Right lobe of liver (tissue), 4 donors: ENCODE results near the gene NDE1.

ENCODE experiments used
- POLR2A ChIP-seq: fragments of 450-650 bp; IDR thresholded peaks from one replicate; pipeline ENCODE4 v1.6.1; 2017; ENCODE audit warnings: antibody characterized with exemption, mild to moderate bottlenecking
- TF ChIP-seq, protein P1 (sequence below), 4 donors: fragments of 200-600 bp in 3 of 4; fragments of 450-650 bp in 1 of 4; IDR thresholded peaks; one replicate each; pipeline versions ENCODE4 v1.5.1 to v1.8.0; 2016 to 2022; ENCODE audit warnings: antibody characterized with exemption in 4 of 4, mild to moderate bottlenecking in 2 of 4
- donor health status: DM: no; HTN: no; CAD: no.
- donor health status: DM: no; HTN: no; CAD: no.
- donor health status: DM: no; HTN: yes; CAD: no.

DNA sequence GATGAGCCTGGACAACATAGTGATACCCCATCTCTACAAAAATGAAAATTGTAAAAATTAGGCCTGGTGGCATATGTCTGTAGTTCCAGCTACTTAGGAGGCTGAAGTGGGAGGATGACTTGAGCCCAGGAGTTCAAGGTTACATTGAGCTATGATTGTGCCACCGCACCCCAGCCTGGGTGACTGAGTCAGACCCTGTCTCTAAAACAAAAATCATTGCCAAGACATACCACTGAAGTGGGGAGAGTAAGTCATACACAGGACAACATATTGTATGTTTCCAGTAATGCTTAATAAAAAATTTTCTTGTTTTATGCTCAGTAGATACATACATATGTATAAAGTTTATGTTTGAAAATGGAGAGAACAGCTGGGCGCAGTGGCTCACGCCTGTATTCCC, 39.2 kb downstream of the NDE1 start:
- TF ChIP-seq POLR2A, result no peak
- TF ChIP-seq, protein P1, sequence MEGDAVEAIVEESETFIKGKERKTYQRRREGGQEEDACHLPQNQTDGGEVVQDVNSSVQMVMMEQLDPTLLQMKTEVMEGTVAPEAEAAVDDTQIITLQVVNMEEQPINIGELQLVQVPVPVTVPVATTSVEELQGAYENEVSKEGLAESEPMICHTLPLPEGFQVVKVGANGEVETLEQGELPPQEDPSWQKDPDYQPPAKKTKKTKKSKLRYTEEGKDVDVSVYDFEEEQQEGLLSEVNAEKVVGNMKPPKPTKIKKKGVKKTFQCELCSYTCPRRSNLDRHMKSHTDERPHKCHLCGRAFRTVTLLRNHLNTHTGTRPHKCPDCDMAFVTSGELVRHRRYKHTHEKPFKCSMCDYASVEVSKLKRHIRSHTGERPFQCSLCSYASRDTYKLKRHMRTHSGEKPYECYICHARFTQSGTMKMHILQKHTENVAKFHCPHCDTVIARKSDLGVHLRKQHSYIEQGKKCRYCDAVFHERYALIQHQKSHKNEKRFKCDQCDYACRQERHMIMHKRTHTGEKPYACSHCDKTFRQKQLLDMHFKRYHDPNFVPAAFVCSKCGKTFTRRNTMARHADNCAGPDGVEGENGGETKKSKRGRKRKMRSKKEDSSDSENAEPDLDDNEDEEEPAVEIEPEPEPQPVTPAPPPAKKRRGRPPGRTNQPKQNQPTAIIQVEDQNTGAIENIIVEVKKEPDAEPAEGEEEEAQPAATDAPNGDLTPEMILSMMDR (IDR thresholded peaks at IDR 0.05), result no peak
